K562 (cell line): Measurements from ENCODE around the gene GALNT9. TPM values are rescaled to one million over a fixed set of nuclear protein-coding genes. Genes with fewer than 3 reads are reported as not detected.

Source experiments
- ATAC-seq: fragments of 200-7000 bp; cut with Tn5 transposase; 3 replicates; pipeline ENCODE4 v1.9.1; 2020; ENCODE audit warnings: moderate library complexity
- BruUV-seq: library from RNA; stranded (reverse); fragments of 400-500 nt; replicated peaks from 2 replicates; lab custom pipeline; 2021; lab: Mats Ljungman, UMichigan
- CTCF ChIA-PET: fragments of 300-600 bp; formaldehyde crosslinking; extraction: SDS; loops from one replicate; lab custom pipeline; 2021; ENCODE audit warnings: low intra/inter-chr PET ratio; lab: Yijun Ruan, JAX
- POLR2A ChIA-PET: fragments of 300-600, 350-650 bp; sonication (Branson Sonifier 250); formaldehyde crosslinking; extraction: SDS; loops from one replicate; lab custom pipeline; 2021; ENCODE audit warnings: antibody characterized with exemption, inconsistent platforms; lab: Yijun Ruan, JAX
- DNase-seq, 4 experiments: peaks; one replicate each; pipeline versions ENCODE4 v3.0.0 to v3.0.0-alpha.2; 2011 to 2018; ENCODE audit warnings: low spot score in 3 of 4, mixed read lengths in 3 of 4; ENCODE audit errors: extremely low read depth in 1 of 4
- FAIRE-seq: peaks from 2 replicates; lab custom pipeline; 2011; peaks lifted over from hg19 to GRCh38; lab: Jason Lieb, UNC
- H2AFZ ChIP-seq: 2 replicates; pipeline ENCODE4 v1.6.0; 2011; ENCODE audit warnings: low read depth, low read length, control low read depth, inconsistent platforms
- H3K27ac ChIP-seq: fragments of 200-600 bp; 3 replicates; pipeline ENCODE4 v1.8.0; 2011; ENCODE audit warnings: low read depth, mild to moderate bottlenecking, control low read depth, inconsistent platforms, low read length, moderate library complexity, mixed read lengths; ENCODE audit errors: extremely low read depth
- H3K27me3 ChIP-seq, 2 experiments: fragments of 300-600 bp in 1 of 2; 2 replicates in 1 of 2; 3 replicates in 1 of 2; pipeline versions ENCODE4 v1.6.0 to v1.8.0; 2011; ENCODE audit warnings: inconsistent platforms in 2 of 2, low read length in 2 of 2, mild to moderate bottlenecking in 1 of 2, mixed read lengths in 1 of 2, moderate library complexity in 1 of 2; ENCODE audit not compliant: control insufficient read depth in 2 of 2, insufficient read depth in 2 of 2
- H3K36me3 ChIP-seq: fragments of 300-600 bp; 3 replicates; pipeline ENCODE4 v1.8.0; 2011; ENCODE audit warnings: mild to moderate bottlenecking, low read length, inconsistent platforms; ENCODE audit not compliant: control insufficient read depth, insufficient read depth
- H3K4me1 ChIP-seq, 2 experiments: fragments of 200-600 bp in 1 of 2; replicated peaks in 1 of 2; 2 replicates in 1 of 2; 3 replicates in 1 of 2; pipeline versions ENCODE4 v1.5.1 to v1.8.0; 2011; ENCODE audit warnings: inconsistent platforms in 2 of 2, low read length in 2 of 2, mild to moderate bottlenecking in 1 of 2, mixed read lengths in 1 of 2, moderate library complexity in 1 of 2; ENCODE audit not compliant: control insufficient read depth in 2 of 2, insufficient read depth in 2 of 2
- H3K4me2 ChIP-seq: 2 replicates; pipeline ENCODE4 v1.6.1; 2011; ENCODE audit warnings: low read length, control low read depth, inconsistent platforms, mixed read lengths; ENCODE audit not compliant: insufficient read depth
- H3K4me3 ChIP-seq: fragments of 200-600 bp; sonication (generic), shearing (Covaris generic); 2 replicates; pipeline ENCODE4 v1.5.1; 2016; ENCODE audit warnings: control low read depth, inconsistent platforms
- H3K79me2 ChIP-seq: fragments of 200-600 bp; 3 replicates; pipeline ENCODE4 v1.8.0; 2011; ENCODE audit warnings: low read length, inconsistent platforms; ENCODE audit not compliant: control insufficient read depth, insufficient read depth
- H3K9ac ChIP-seq, 2 experiments: 2 replicates each; pipeline versions ENCODE4 v1.6.0 to v1.6.1; 2011; ENCODE audit warnings: low read depth in 2 of 2, low read length in 2 of 2, control low read depth in 1 of 2, inconsistent platforms in 1 of 2, mild to moderate bottlenecking in 1 of 2, mixed read lengths in 1 of 2; ENCODE audit not compliant: insufficient read depth in 1 of 2
- H3K9me1 ChIP-seq: one replicate; pipeline ENCODE4 v1.6.0; 2011; ENCODE audit warnings: inconsistent platforms, mild to moderate bottlenecking, low read length, moderate library complexity; ENCODE audit not compliant: control insufficient read depth, insufficient read depth
- H3K9me3 ChIP-seq: replicated peaks from 2 replicates; pipeline ENCODE4 v1.5.1; 2011; ENCODE audit warnings: low read depth, low read length, inconsistent platforms; ENCODE audit not compliant: control insufficient read depth, insufficient read depth
- H4K20me1 ChIP-seq: replicated peaks from 2 replicates; pipeline ENCODE4 v1.6.1; 2011; ENCODE audit warnings: low read length, inconsistent platforms, mixed read lengths; ENCODE audit not compliant: control insufficient read depth, insufficient read depth
- ELK1 ChIP-seq: sonication (generic); formaldehyde crosslinking; IDR thresholded peaks from 2 replicates; pipeline ENCODE4 v1.8.1; 2022; ENCODE audit warnings: missing genetic modification reagents
- KDM4B ChIP-seq, 2 experiments: fragments of 450-650 bp in 1 of 2; sonication (generic) in 1 of 2; IDR thresholded peaks; 2 replicates each; pipeline ENCODE4 v1.6.1; 2016 to 2017; ENCODE audit warnings: borderline replicate concordance in 2 of 2, antibody characterized with exemption in 1 of 2, low read depth in 1 of 2, mild to moderate bottlenecking in 1 of 2
- MEF2D ChIP-seq: conservative IDR thresholded peaks from 2 replicates; pipeline ENCODE4 v1.6.1; 2016; ENCODE audit warnings: low read depth, missing genetic modification characterization, missing compliant biosample characterization
- MTA1 ChIP-seq: fragments of 450-650 bp; IDR thresholded peaks from 2 replicates; pipeline ENCODE4 v1.6.1; 2017; ENCODE audit warnings: borderline replicate concordance
- NFE2L1 ChIP-seq: fragments of 450-650 bp; IDR thresholded peaks from 2 replicates; pipeline ENCODE4 v1.6.1; 2016; ENCODE audit warnings: missing genetic modification characterization, low read depth, mild to moderate bottlenecking, missing compliant biosample characterization, moderate library complexity, borderline replicate concordance
- PCBP1 ChIP-seq: fragments of 200-400 bp; formaldehyde crosslinking; IDR thresholded peaks from 2 replicates; pipeline ENCODE4 v1.6.1; 2018; ENCODE audit warnings: mild to moderate bottlenecking, low read depth, low read length; ENCODE audit not compliant: poor library complexity, severe bottlenecking
- RBM15 ChIP-seq: fragments of 200-400 bp; formaldehyde crosslinking; IDR thresholded peaks from 2 replicates; pipeline ENCODE4 v1.6.1; 2018; ENCODE audit warnings: mild to moderate bottlenecking, low read length, moderate library complexity; ENCODE audit not compliant: insufficient read depth
- RBM17 ChIP-seq: fragments of 200-400 bp; formaldehyde crosslinking; IDR thresholded peaks from 2 replicates; pipeline ENCODE4 v1.6.1; 2017; ENCODE audit warnings: low read depth, mild to moderate bottlenecking, low read length, borderline replicate concordance
- SREBF1 ChIP-seq: fragments of 150-350 bp; IDR thresholded peaks from 2 replicates; pipeline ENCODE4 v1.6.1; 2014; ENCODE audit warnings: antibody characterized with exemption, low read depth, low read length, borderline replicate concordance
- TBL1XR1 ChIP-seq, 2 experiments: IDR thresholded peaks; 2 replicates each; pipeline ENCODE4 v1.6.1; 2012; ENCODE audit warnings: improper control_type of control experiment in 2 of 2, low read length in 2 of 2, mild to moderate bottlenecking in 1 of 2
- TCF7 ChIP-seq: sonication (generic); IDR thresholded peaks from 2 replicates; pipeline ENCODE4 v1.6.1; 2016; ENCODE audit warnings: antibody characterized with exemption, borderline replicate concordance
- TCF7L2 ChIP-seq: fragments of 150-350 bp; IDR thresholded peaks from 2 replicates; pipeline ENCODE4 v1.6.1; 2016; ENCODE audit warnings: low read depth, mild to moderate bottlenecking, low read length, moderate library complexity
- THAP7 ChIP-seq: fragments of 250-450 bp; sonication (Bioruptor Pico); IDR thresholded peaks from 2 replicates; pipeline ENCODE4 v1.5.0; 2021
- ZEB2 ChIP-seq: fragments of 450-650 bp; IDR thresholded peaks from 2 replicates; pipeline ENCODE4 v1.6.1; 2016
- ZNF121 ChIP-seq: sonication (generic); formaldehyde crosslinking; conservative IDR thresholded peaks from 2 replicates; pipeline ENCODE4 v1.8.0; 2022; ENCODE audit warnings: missing genetic modification reagents
- ZNF165 ChIP-seq: fragments of 250-450 bp; sonication (Bioruptor Pico); IDR thresholded peaks from 2 replicates; pipeline ENCODE4 v1.4.0; 2020; ENCODE audit warnings: borderline replicate concordance
- ZNF589 ChIP-seq: fragments of 200-800 bp; sonication (Bioruptor generic); IDR thresholded peaks from 2 replicates; pipeline ENCODE4 v1.6.1; 2016; ENCODE audit warnings: low read depth, missing genetic modification characterization, missing compliant biosample characterization
- WGBS: fragments of 100-300 bp; shearing (Covaris generic); methylation state at CpG from one replicate; pipeline ENCODE4 v1.1.6; 2016; ENCODE audit warnings: low coverage, mixed read lengths; ENCODE audit not compliant: insufficient coverage; ENCODE audit errors: missing lambda C conversion rate; 5-methylcytosine and 5-hydroxymethylcytosine counted together
- in situ Hi-C: fragments of 300-500 bp; cut with MboI; formaldehyde crosslinking; loops from 4 replicates; pipeline ENCODE4 v1.15.0; 2018; ENCODE audit warnings: inconsistent platforms, mixed read lengths
- intact Hi-C: fragments of 100-400 bp; cut with micrococcal nuclease; formaldehyde crosslinking; loops from 2 replicates; pipeline ENCODE4 v1.14.2; 2022
- polyA plus RNA-seq, 8 experiments: library from polyadenylated mRNA; depleted of rRNA in 4 of 8; stranded (reverse) in 5 of 8; unstranded in 3 of 8; fragments of >200 nt; fragmentation: Nextera tagmentation in 2 of 8; fragmentation: Illumina TruSeq in 1 of 8; extraction: Ambion mirVana in 2 of 8; extraction: Trizol in 1 of 8; gene quantifications; 2 replicates each; pipeline versions ENCODE4 v1.2.1 to v1.2.3, GENCODE V29; 2011 to 2014; ENCODE audit warnings: inconsistent platforms in 1 of 8, missing spikeins in 1 of 8
- total RNA-seq, 7 experiments: library from RNA; depleted of rRNA in 6 of 7; stranded (reverse); fragments of >200 nt in 6 of 7; fragmentation: Illumina TruSeq in 2 of 7; extraction: Trizol in 2 of 7; gene quantifications; 2 replicates each; pipeline versions ENCODE4 v1.2.1 to v1.2.3, GENCODE V29; 2011 to 2021; ENCODE audit warnings: low replicate concordance in 1 of 7
- TF ChIP-seq, protein P1 (sequence below), 2 experiments: IDR thresholded peaks in 1 of 2; conservative IDR thresholded peaks in 1 of 2; 2 replicates each; pipeline ENCODE4 v1.6.1; 2016; ENCODE audit warnings: low read depth in 2 of 2, mild to moderate bottlenecking in 1 of 2, missing compliant biosample characterization in 1 of 2, missing genetic modification characterization in 1 of 2, moderate library complexity in 1 of 2
- TF ChIP-seq, protein P2 (sequence below): fragments of 250-450 bp; sonication (Bioruptor Pico); IDR thresholded peaks from 2 replicates; pipeline ENCODE4 v1.8.0; 2021; ENCODE audit warnings: moderate library complexity, mild to moderate bottlenecking, inconsistent platforms

The GALNT9 gene
- total and polyA plus RNA-seq, 9 of the 15 experiments (the other 6 are each of a cell fraction or from before 2014, with no cell fraction given) = not detected

DNA sequence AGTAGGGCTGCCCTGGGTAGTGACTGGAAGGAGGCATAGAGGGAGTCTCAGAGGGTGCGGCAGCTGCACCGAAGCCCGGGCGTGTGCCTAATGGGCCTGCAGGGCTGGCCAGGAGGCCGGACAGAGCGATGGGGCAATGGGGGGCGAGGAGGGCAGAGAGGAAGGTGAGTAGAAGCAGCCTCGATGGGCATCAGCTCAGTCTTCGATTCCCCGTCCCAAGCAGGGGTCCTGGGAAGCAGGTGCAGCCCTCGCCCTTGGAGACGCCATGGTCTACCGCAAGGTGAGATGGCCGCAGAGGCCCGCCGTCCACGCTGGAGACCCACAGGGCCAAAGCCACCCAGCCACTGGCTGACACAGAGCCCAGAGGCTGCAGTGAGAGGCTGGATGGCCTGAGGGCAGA, 70.8 kb downstream of the GALNT9 start:
- Histone ChIP-seq H3K27ac (no peak overlapping the region), H3K4me2 (no peak overlapping the region), H3K36me3 (no peaks in the 10 kb centered on the region), H3K79me2 (no peaks in the 10 kb centered on the region), H2AFZ (no peak overlapping the region), H4K20me1 (peaks cover 5% of the 10 kb centered on the region; the same call in 1 of the 2 replicates), H3K9me1 (peaks cover 3% of the 10 kb centered on the region), H3K9ac (no peak overlapping the region; a peak in 1 of 4 replicates), H3K27me3 (peaks cover 38 to 89% of the 10 kb centered on the region in 2 experiments), H3K4me1 (peaks cover 0 to 24% of the 10 kb centered on the region in 2 experiments; a peak in 1 of 5 replicates), H3K9me3 (no peaks in the 10 kb centered on the region), H3K4me3 (no peak overlapping the region)
- FAIRE-seq (no peak), ATAC-seq (no peak), DNase-seq (no peak)
- BruUV-seq = no TSS peak
- CTCF ChIA-PET = no interaction called here
- POLR2A ChIA-PET = interaction anchor here (0.7 to 1.0 kb wide), 2 partner anchors 60 to 114 kb away, joined by 3 to 4 read pairs; partner anchors contain the start of gene NOC4L
- intact Hi-C loops (no loop called here), in situ Hi-C loops (no loop called here)
- 7% methylated on average over 16 of the region's 17 CpGs for WGBS
- TF ChIP-seq ZNF589 (CRISPR knock-in tag) = no peak
- TF ChIP-seq ELK1 (CRISPR knock-in tag) = no peak
- no peak for TF ChIP-seq MEF2D (tag)
- no peak for TF ChIP-seq PCBP1
- TF ChIP-seq MTA1 = no peak
- no peak for TF ChIP-seq RBM17
- TF ChIP-seq RBM15 = no peak
- no peak for TF ChIP-seq NFE2L1
- no peak for TF ChIP-seq ZEB2
- no peak for TF ChIP-seq KDM4B (IDR thresholded peaks at IDR 0.05; ENCODE audit: borderline replicate concordance in 2 of 2, low read depth in 1 of 2)
- TF ChIP-seq TCF7 = no peak
- TF ChIP-seq ZNF165 (CRISPR knock-in tag) = no peak
- no peak for TF ChIP-seq TCF7L2
- TF ChIP-seq SREBF1 = no peak
- TF ChIP-seq, protein P1, sequence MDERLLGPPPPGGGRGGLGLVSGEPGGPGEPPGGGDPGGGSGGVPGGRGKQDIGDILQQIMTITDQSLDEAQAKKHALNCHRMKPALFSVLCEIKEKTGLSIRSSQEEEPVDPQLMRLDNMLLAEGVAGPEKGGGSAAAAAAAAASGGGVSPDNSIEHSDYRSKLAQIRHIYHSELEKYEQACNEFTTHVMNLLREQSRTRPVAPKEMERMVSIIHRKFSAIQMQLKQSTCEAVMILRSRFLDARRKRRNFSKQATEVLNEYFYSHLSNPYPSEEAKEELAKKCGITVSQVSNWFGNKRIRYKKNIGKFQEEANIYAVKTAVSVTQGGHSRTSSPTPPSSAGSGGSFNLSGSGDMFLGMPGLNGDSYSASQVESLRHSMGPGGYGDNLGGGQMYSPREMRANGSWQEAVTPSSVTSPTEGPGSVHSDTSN (CRISPR knock-in tag; IDR thresholded peaks at IDR 0.05; ENCODE audit: low read depth) = no peak
- TF ChIP-seq, protein P1 (tag; conservative IDR thresholded peaks at IDR 0.05; ENCODE audit: low read depth) = no peak
- no peak for TF ChIP-seq TBL1XR1 (IDR thresholded peaks at IDR 0.05; ENCODE audit: low read length in 2 of 2)
- no peak for TF ChIP-seq ZNF121 (CRISPR knock-in tag)
- TF ChIP-seq THAP7 = no peak
- TF ChIP-seq, protein P2, sequence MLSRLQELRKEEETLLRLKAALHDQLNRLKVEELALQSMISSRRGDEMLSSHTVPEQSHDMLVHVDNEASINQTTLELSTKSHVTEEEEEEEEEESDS (CRISPR knock-in tag) = no peak
